Hindlimb muscle (tissue), 1 donor: ENCODE data around the gene KDELR3. TPM values are rescaled to one million over a fixed set of nuclear protein-coding genes. Genes with fewer than 3 reads are reported as not detected.

ENCODE experiments used
- DNase-seq: peaks from one replicate; pipeline ENCODE4 v3.0.0-alpha.2; 2013
- polyA plus RNA-seq: library from polyadenylated mRNA; unstranded; fragments of 120-200 nt; gene quantifications from one replicate; pipeline ENCODE4 v1.2.1, GENCODE V29; 2013; ENCODE audit not compliant: insufficient read length

KDELR3 gene
- polyA plus RNA-seq, 1 donor: 19.3 TPM

GRCh38 chr22:38523029-38523428 is 55.1 kb downstream of the KDELR3 start:
- DNase-seq: no peak

GRCh38 chr22:38523479-38523878 is 55.6 kb downstream of the KDELR3 start:
- no peak for DNase-seq

DNA sequence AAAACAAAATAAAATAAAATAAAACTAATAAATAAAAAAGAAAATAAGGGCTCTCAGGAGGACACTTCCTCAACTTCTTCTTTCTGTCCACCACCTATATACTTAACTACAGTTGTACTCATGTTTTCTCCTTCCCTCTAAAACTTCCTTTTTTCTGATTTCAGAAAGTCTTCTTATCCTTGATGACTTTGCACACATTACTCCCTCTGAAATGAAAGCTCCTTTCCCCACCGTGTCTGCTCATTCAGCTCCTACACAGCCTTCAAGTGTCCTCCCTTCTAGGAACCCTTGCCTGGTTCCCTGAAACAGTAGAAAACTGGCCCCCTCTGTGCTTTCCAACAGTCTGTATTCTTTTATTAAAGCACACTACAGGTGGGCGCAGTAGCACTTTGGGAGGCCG is 56.5 kb downstream of the KDELR3 start:
- DNase-seq: no peak

GRCh38 chr22:38531251-38531938 is 63.5 kb downstream of the KDELR3 start:
- DNase-seq: no peak

Other genes with a start within 250 kb of the KDELR3 start
- 92.5 TPM for gene TMEM184B, start 195.1 kb upstream of the KDELR3 start, polyA plus RNA-seq
- 140 TPM for gene CSNK1E, start 150.7 kb upstream of the KDELR3 start, polyA plus RNA-seq
- 1.6 TPM for gene KCNJ4, start 12.9 kb upstream of the KDELR3 start, polyA plus RNA-seq
- gene DDX17, start 38.2 kb downstream of the KDELR3 start, polyA plus RNA-seq: 329 TPM
- 8.0 TPM for gene DMC1, start 102.1 kb downstream of the KDELR3 start, polyA plus RNA-seq
- gene FAM227A, start 188.3 kb downstream of the KDELR3 start, polyA plus RNA-seq: 0.77 TPM
- 34.4 TPM for gene CBY1, start 188.5 kb downstream of the KDELR3 start, polyA plus RNA-seq
- gene TOMM22, start 213.9 kb downstream of the KDELR3 start, polyA plus RNA-seq: 89.3 TPM
- 37.2 TPM for gene JOSD1, start 232.8 kb downstream of the KDELR3 start, polyA plus RNA-seq
- 35.8 TPM for gene GTPBP1, start 237.8 kb downstream of the KDELR3 start, polyA plus RNA-seq